NCI-H524 treated with DMSO at 0.1 percent for 48 hours (cell line): ENCODE results near the gene CARNS1.
"Not testable (repeated sequence)": the region's sequence is repeated elsewhere in the genome, so short reads cannot be mapped to it uniquely, and the experiment has no call there.

ENCODE experiments used
- DNase-seq: peaks from one replicate; lab custom pipeline; 2025; lab: John Stamatoyannopoulos, UW

The CARNS1 gene

DNA sequence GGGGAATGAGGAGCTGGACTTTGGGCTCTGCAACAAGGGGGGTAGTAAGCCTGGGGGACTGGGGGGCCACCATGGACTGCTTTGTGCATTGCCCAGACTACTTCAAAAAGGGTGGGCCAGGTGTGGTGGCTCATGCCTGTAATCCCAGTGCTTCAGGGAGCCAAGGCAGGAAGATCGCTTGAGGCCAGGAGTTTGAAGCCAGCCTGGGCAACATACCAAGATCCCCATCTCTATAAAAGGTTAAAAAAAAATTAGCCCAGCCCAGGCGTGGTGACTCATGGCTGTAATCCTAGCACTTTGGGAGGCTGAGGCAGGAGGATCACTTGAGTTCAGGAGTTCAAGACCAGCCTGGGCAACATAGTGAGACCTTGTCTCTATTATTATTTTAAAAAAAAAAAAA lies 50.1 kb downstream of the CARNS1 start:
- not testable (repeated sequence) for DNase-seq

GRCh38 chr11:67466367-67466766 lies 50.9 kb downstream of the CARNS1 start:
- no peak for DNase-seq

- no peak for DNase-seq
Measured at GRCh38 chr11:67466962-67467771, 51.7 kb downstream of the CARNS1 start.

DNA sequence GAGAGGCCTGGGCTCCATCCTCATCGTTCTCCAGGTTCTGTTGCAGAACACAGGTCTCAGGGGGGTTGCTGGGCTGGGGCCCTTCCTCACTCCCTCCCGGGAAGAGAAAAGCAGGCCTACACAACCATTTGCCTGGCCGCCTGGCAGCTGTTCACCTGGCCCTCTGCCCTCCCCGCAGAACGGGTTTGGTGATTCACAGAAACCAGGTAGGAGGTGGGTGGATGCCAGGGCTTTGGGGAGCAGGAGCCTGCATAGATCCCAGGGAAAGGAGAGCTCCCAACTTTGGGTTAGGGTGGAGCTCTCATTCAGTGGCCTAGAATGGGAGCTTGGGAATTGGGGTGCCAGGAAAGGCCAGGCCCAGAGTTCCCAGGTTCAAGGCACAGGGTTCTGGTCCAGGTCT lies 52.6 kb downstream of the CARNS1 start:
- no peak for DNase-seq

DNA sequence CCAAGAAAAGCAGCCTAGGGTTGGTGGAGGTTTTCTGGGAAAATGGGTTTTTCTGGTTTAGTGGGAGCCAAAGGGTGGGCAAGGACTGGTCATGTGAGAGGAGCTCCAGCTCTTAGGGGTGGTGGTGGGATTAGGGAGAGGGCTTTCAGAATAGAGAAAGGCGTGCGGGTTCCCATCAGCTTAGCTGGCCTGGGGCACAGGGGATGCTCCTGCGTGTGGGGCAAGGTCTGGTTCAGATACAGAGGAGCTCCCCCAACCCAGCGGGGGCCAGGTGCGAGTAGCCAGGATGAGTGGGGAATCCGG lies 52.9 kb downstream of the CARNS1 start:
- no peak for DNase-seq

GRCh38 chr11:67468759-67469507 lies 53.5 kb downstream of the CARNS1 start, which contains the start of gene TMEM134:
Gene TMEM134, minus strand, starts transcription at chr11:67469251. Its CDS starts 59 bp downstream, at chr11:67469192.
- no peak for DNase-seq

DNA sequence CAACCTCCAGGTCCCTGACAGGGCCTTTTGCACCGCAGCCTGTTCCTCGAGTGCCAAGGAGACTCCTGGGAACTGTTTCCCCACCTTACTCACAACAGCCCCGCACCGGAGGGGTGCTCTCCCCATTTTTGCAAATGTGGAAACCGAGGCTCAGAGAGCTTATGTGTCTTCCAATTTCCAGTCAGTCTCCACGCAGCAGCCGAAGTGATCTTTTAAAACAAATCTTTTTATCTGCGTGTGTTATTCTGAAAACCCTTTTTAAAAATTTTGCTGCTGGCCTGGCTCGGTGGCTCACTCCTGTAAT lies 54.0 kb downstream of the CARNS1 start:
- DNase-seq, result no peak

DNA sequence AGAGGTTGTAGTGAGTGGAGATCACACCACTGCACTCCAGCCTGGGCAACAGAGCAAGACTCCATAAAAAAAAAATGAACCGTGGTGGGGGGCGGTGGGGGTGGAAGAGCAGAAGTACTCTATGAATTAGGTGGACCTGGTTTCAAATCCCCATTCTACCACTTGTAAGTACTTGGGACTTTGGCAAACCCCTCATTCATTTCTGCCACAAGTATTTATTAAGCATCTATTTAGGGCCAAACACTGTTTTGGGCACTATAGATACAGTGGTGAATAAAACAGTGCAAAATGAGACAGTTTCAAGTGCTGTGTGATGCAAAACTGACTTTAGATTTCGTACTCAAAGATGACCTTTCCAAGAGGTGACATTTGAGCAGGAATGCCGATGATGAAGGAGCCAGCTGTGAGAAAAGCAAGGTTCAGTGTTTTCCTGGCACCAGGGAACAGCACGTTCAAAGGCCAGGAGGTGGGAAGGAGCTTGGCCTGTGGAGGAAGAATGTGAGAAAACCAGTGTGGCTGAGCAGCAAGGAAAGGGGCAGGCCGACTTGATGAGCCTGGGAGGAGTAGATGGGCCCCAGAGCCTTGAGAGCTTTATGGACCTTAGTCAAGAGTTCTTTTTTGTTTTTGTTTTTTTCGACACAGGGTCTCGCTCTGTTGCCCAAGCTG lies 55.0 kb downstream of the CARNS1 start:
- DNase-seq, result no peak

- no peak for DNase-seq
Measured at GRCh38 chr11:67472882-67473281, 57.4 kb downstream of the CARNS1 start.
